CD4-positive, alpha-beta memory T cell (primary cell): ENCODE measurements around the gene STAMBPL1. TPM values are rescaled to one million over a fixed set of nuclear protein-coding genes. Genes with fewer than 3 reads are reported as not detected.

Experiments
- CTCF ChIA-PET: fragments of 350-600 bp; sonication (Branson Sonifier 250); formaldehyde crosslinking; loops from one replicate; lab custom pipeline; 2021; ENCODE audit warnings: inconsistent platforms; ENCODE audit not compliant: partially characterized antibody; lab: Charles Lee
- POLR2A ChIA-PET: fragments of 350-600 bp; sonication (Branson Sonifier 250); formaldehyde crosslinking; loops from one replicate; lab custom pipeline; 2021; ENCODE audit not compliant: partially characterized antibody; lab: Charles Lee
- DNase-seq, 5 donors: peaks; one replicate each; pipeline versions ENCODE4 v3.0.0 to v3.0.0-alpha.2; 2020 to 2022; ENCODE audit warnings: mixed read lengths in 1 of 5
- H3K27ac ChIP-seq: one replicate; pipeline ENCODE4 v1.7.0; 2013; ENCODE audit warnings: low read depth, low read length
- H3K27me3 ChIP-seq: 2 replicates; pipeline ENCODE4 v1.7.0; 2013; ENCODE audit warnings: mild to moderate bottlenecking, low read length, moderate library complexity; ENCODE audit not compliant: insufficient read depth
- H3K36me3 ChIP-seq: 2 replicates; pipeline ENCODE4 v1.7.0; 2013; ENCODE audit warnings: mild to moderate bottlenecking, low read length, moderate library complexity; ENCODE audit not compliant: insufficient read depth
- H3K4me1 ChIP-seq: 2 replicates; pipeline ENCODE4 v1.7.0; 2013; ENCODE audit warnings: mild to moderate bottlenecking, low read length, moderate library complexity; ENCODE audit not compliant: insufficient read depth
- H3K4me3 ChIP-seq, 2 donors: one replicate each; pipeline ENCODE4 v1.7.0; 2013; ENCODE audit warnings: low read length in 2 of 2, mild to moderate bottlenecking in 1 of 2
- H3K9me3 ChIP-seq, 2 donors: one replicate each; pipeline ENCODE4 v1.7.0; 2013; ENCODE audit warnings: low read length in 2 of 2, control low read depth in 1 of 2; ENCODE audit not compliant: control insufficient read depth in 1 of 2
- H3K27ac Mint-ChIP-seq, 7 donors: one replicate each; pipeline ENCODE4 v1.8.0; 2020 to 2021; ENCODE audit warnings: mixed read lengths in 7 of 7, mild to moderate bottlenecking in 6 of 7, inconsistent platforms in 3 of 7, moderate library complexity in 3 of 7
- H3K27me3 Mint-ChIP-seq, 2 donors: one replicate each; pipeline ENCODE4 v1.8.0; 2020 to 2021; ENCODE audit warnings: mixed read lengths in 2 of 2
- H3K36me3 Mint-ChIP-seq, 2 donors: one replicate each; pipeline ENCODE4 v1.8.0; 2020 to 2021; ENCODE audit warnings: mixed read lengths in 2 of 2, inconsistent platforms in 1 of 2, mild to moderate bottlenecking in 1 of 2
- H3K4me1 Mint-ChIP-seq, 4 donors: one replicate each; pipeline ENCODE4 v1.8.0; 2020 to 2021; ENCODE audit warnings: mixed read lengths in 4 of 4, mild to moderate bottlenecking in 1 of 4
- H3K4me3 Mint-ChIP-seq, 8 donors: one replicate each; pipeline ENCODE4 v1.8.0; 2020 to 2021; ENCODE audit warnings: mixed read lengths in 8 of 8, mild to moderate bottlenecking in 7 of 8, moderate library complexity in 6 of 8, inconsistent platforms in 3 of 8
- H3K9me3 Mint-ChIP-seq, 8 donors: one replicate each; pipeline ENCODE4 v1.8.0; 2020 to 2021; ENCODE audit warnings: mixed read lengths in 8 of 8, mild to moderate bottlenecking in 5 of 8, inconsistent platforms in 3 of 8, moderate library complexity in 1 of 8
- intact Hi-C: fragments of 100-400 bp; cut with micrococcal nuclease; formaldehyde crosslinking; loops from one replicate; pipeline ENCODE4 v1.15.1; 2023
- polyA plus RNA-seq, 2 donors: library from polyadenylated mRNA; unstranded; fragments of 300-500 nt; fragmentation: Illumina TruSeq; gene quantifications; one replicate each; pipeline ENCODE4 v1.2.3, GENCODE V29; 2021
- total RNA-seq, 2 experiments: library from RNA; stranded (reverse); gene quantifications; one replicate each; pipeline ENCODE4 v1.2.3, GENCODE V29; 2021

The STAMBPL1 gene
- total and polyA plus RNA-seq, 4 experiments from 2014 or later: 5.3 to 43.2 (median 24.9) TPM

GRCh38 chr10:88941026-88941425 lies 61.0 kb downstream of the STAMBPL1 start:
- Histone ChIP-seq H3K27me3 (no peaks in the 10 kb centered on the region), H3K36me3 (peaks cover 8% of the 10 kb centered on the region), H3K9me3 (no peaks in the 10 kb centered on the region), H3K4me1 (peaks cover 8% of the 10 kb centered on the region), H3K4me3 (no peak overlapping the region), H3K27ac (no peak overlapping the region)
- Mint-ChIP-seq H3K27me3 (no peaks in the 10 kb centered on the region), H3K9me3 (no peaks in the 10 kb centered on the region), H3K4me3 (no peak overlapping the region), H3K27ac (no peak overlapping the region), H3K4me1 (peaks cover 6 to 11% (median 7%) of the 10 kb centered on the region in 4 donors), H3K36me3 (peaks cover 22 to 35% of the 10 kb centered on the region in 2 donors)
- ChIA-PET POLR2A (no interaction called here), CTCF (interaction anchor here (0.7 to 1.9 kb wide), 2 partner anchors 88 to 100 kb away, joined by 3 to 9 read pairs; no protein-coding TSS in a partner anchor)
- DNase-seq: no peak
- intact Hi-C loops: no loop called here

GRCh38 chr10:88943778-88944177 lies 63.7 kb downstream of the STAMBPL1 start:
- Histone ChIP-seq H3K36me3 (peaks cover 8% of the 10 kb centered on the region), H3K4me3 (no peak overlapping the region), H3K9me3 (no peaks in the 10 kb centered on the region), H3K4me1 (peaks cover 8% of the 10 kb centered on the region), H3K27ac (no peak overlapping the region), H3K27me3 (no peaks in the 10 kb centered on the region)
- H3K27me3 Mint-ChIP-seq: no peaks in the 10 kb centered on the region
- intact Hi-C loops: no loop called here
- CTCF ChIA-PET: interaction anchor here (1.3 to 4.2 kb wide), 3 partner anchors 10 to 289 kb away, joined by 3 to 36 read pairs (median 4); no protein-coding TSS in a partner anchor
- H3K9me3 Mint-ChIP-seq: no peaks in the 10 kb centered on the region
- POLR2A ChIA-PET: no interaction called here
- H3K4me1 Mint-ChIP-seq: peaks cover 6 to 10% (median 7%) of the 10 kb centered on the region in 4 donors
- H3K4me3 Mint-ChIP-seq: no peak overlapping the region
- no peak for DNase-seq
- H3K27ac Mint-ChIP-seq: no peak overlapping the region
- peaks cover 15 to 24% of the 10 kb centered on the region in 2 donors for H3K36me3 Mint-ChIP-seq

GRCh38 chr10:88944813-88945212 lies 64.8 kb downstream of the STAMBPL1 start:
- H3K27ac ChIP-seq: no peak overlapping the region
- H3K27ac Mint-ChIP-seq: peak overlapping the region in 1 of 7 donors; percentile 18
- no peak overlapping the region for H3K4me3 Mint-ChIP-seq
- no peak for DNase-seq
- ChIA-PET POLR2A (no interaction called here), CTCF (interaction anchor here (0.8 to 4.2 kb wide), 5 partner anchors 8 to 109 kb away, joined by 3 to 36 read pairs (median 4); partner anchors contain the start of gene FAS)
- H3K36me3 ChIP-seq: peaks cover 8% of the 10 kb centered on the region
- no peak overlapping the region for H3K4me3 ChIP-seq
- H3K36me3 Mint-ChIP-seq: peaks cover 6 to 18% of the 10 kb centered on the region in 2 donors
- H3K27me3 Mint-ChIP-seq: no peaks in the 10 kb centered on the region
- no peaks in the 10 kb centered on the region for H3K27me3 ChIP-seq
- intact Hi-C loops: no loop called here
- H3K9me3 Mint-ChIP-seq: no peaks in the 10 kb centered on the region
- H3K9me3 ChIP-seq: no peaks in the 10 kb centered on the region
- peaks cover 8% of the 10 kb centered on the region for H3K4me1 ChIP-seq
- peaks cover 6 to 10% (median 7%) of the 10 kb centered on the region in 4 donors for H3K4me1 Mint-ChIP-seq

- H3K36me3 Mint-ChIP-seq: peaks cover 11 to 12% of the 10 kb centered on the region in 2 donors
- no peak overlapping the region for H3K27ac Mint-ChIP-seq
- ChIA-PET POLR2A (no interaction called here), CTCF (interaction anchor here (1.4 to 4.2 kb wide), 5 partner anchors 12 to 83 kb away, joined by 4 to 36 read pairs (median 6); partner anchors contain the start of gene FAS)
- no peak overlapping the region for H3K4me3 Mint-ChIP-seq
- peaks cover 6 to 10% (median 8%) of the 10 kb centered on the region in 4 donors for H3K4me1 Mint-ChIP-seq
- DNase-seq: no peak
- Histone ChIP-seq H3K4me1 (peaks cover 8% of the 10 kb centered on the region), H3K36me3 (no peaks in the 10 kb centered on the region), H3K27me3 (no peaks in the 10 kb centered on the region), H3K4me3 (no peak overlapping the region), H3K9me3 (no peaks in the 10 kb centered on the region), H3K27ac (no peak overlapping the region)
- H3K27me3 Mint-ChIP-seq: no peaks in the 10 kb centered on the region
- no peaks in the 10 kb centered on the region for H3K9me3 Mint-ChIP-seq
- intact Hi-C loops: no loop called here
Observed at GRCh38 chr10:88946200-88946599, 66.2 kb downstream of the STAMBPL1 start.

- peaks cover 6 to 17% (median 8%) of the 10 kb centered on the region in 4 donors for H3K4me1 Mint-ChIP-seq
- ChIA-PET POLR2A (no interaction called here), CTCF (interaction anchor here (0.8 to 3.6 kb wide), 3 partner anchors 9 to 83 kb away, joined by 3 to 20 read pairs (median 3); no protein-coding TSS in a partner anchor)
- no peaks in the 10 kb centered on the region for H3K36me3 ChIP-seq
- intact Hi-C loops: no loop called here
- H3K36me3 Mint-ChIP-seq: peaks cover 6 to 16% of the 10 kb centered on the region in 2 donors
- no peak overlapping the region for H3K4me3 ChIP-seq
- no peaks in the 10 kb centered on the region for H3K27me3 Mint-ChIP-seq
- no peak overlapping the region for H3K27ac ChIP-seq
- H3K4me1 ChIP-seq: peaks cover 8% of the 10 kb centered on the region
- peak overlapping the region in 1 of 7 donors; percentile 33 for H3K27ac Mint-ChIP-seq
- no peak for DNase-seq
- no peaks in the 10 kb centered on the region for H3K27me3 ChIP-seq
- H3K4me3 Mint-ChIP-seq: no peak overlapping the region
- H3K9me3 Mint-ChIP-seq: no peaks in the 10 kb centered on the region
- no peaks in the 10 kb centered on the region for H3K9me3 ChIP-seq
Observed at GRCh38 chr10:88946965-88947590, 67.0 kb downstream of the STAMBPL1 start.

GRCh38 chr10:88949051-88949450 lies 69.0 kb downstream of the STAMBPL1 start:
- H3K36me3 Mint-ChIP-seq: peaks cover 0 to 20% of the 10 kb centered on the region in 2 donors
- H3K27me3 ChIP-seq: no peaks in the 10 kb centered on the region
- H3K9me3 ChIP-seq: no peaks in the 10 kb centered on the region
- H3K27ac Mint-ChIP-seq: no peak overlapping the region
- ChIA-PET CTCF (interaction anchor here (0.6 to 3.6 kb wide), 5 partner anchors 15 to 298 kb away, joined by 3 to 20 read pairs (median 3); no protein-coding TSS in a partner anchor), POLR2A (interaction anchor here (1.2 kb wide), 1 partner anchor 11 kb away, joined by 3 read pairs; no protein-coding TSS in a partner anchor)
- no peak for DNase-seq
- H3K4me3 Mint-ChIP-seq: no peak overlapping the region
- peaks cover 8% of the 10 kb centered on the region for H3K4me1 ChIP-seq
- no peaks in the 10 kb centered on the region for H3K27me3 Mint-ChIP-seq
- H3K9me3 Mint-ChIP-seq: no peaks in the 10 kb centered on the region
- peaks cover 0 to 22% (median 8%) of the 10 kb centered on the region in 4 donors for H3K4me1 Mint-ChIP-seq
- intact Hi-C loops: no loop called here
- no peak overlapping the region for H3K4me3 ChIP-seq
- H3K27ac ChIP-seq: no peak overlapping the region
- no peaks in the 10 kb centered on the region for H3K36me3 ChIP-seq
